ENCODE data around the gene GRM7.

Gene GRM7

DNA sequence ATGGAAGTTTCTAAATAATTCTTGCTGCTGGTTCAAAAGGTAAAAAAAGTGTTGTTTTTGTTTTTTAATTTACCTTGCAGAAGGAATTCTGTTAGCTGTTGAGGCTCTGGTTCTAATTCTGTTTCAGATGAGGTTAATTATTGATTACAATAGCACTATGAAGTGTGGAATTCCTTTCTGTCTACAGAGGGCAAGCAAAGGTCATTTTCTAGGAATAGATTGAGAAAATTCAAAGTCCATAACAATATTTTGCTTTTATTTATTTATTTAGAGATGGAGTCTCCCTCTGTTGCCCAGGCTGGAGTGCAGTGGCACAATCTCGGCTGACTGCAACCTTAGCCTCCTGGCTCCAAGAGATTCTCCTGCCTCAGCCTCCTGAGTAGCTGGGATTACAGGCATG, 789.6 kb downstream of the GRM7 start:
- Histone ChIP-seq H3K27ac (no peak overlapping the region), H3K4me3 (ENCODE audit: low read depth in 1 of 2, low read length in 1 of 2) (no peak overlapping the region), H3K36me3 (no peaks in the 10 kb centered on the region), H3K27me3 (no peaks in the 10 kb centered on the region), H3K4me1 (ENCODE audit: control insufficient read depth in 1 of 2, insufficient read depth in 1 of 2, low read depth in 1 of 2, low read length in 1 of 2) (no peaks in the 10 kb centered on the region), H3K9me3 (no peaks in the 10 kb centered on the region)
- TF ChIP-seq, protein P1, sequence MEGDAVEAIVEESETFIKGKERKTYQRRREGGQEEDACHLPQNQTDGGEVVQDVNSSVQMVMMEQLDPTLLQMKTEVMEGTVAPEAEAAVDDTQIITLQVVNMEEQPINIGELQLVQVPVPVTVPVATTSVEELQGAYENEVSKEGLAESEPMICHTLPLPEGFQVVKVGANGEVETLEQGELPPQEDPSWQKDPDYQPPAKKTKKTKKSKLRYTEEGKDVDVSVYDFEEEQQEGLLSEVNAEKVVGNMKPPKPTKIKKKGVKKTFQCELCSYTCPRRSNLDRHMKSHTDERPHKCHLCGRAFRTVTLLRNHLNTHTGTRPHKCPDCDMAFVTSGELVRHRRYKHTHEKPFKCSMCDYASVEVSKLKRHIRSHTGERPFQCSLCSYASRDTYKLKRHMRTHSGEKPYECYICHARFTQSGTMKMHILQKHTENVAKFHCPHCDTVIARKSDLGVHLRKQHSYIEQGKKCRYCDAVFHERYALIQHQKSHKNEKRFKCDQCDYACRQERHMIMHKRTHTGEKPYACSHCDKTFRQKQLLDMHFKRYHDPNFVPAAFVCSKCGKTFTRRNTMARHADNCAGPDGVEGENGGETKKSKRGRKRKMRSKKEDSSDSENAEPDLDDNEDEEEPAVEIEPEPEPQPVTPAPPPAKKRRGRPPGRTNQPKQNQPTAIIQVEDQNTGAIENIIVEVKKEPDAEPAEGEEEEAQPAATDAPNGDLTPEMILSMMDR (IDR thresholded peaks at IDR 0.05) = no peak

- no peaks in the 10 kb centered on the region for H3K4me1 ChIP-seq (ENCODE audit: control insufficient read depth in 1 of 2, insufficient read depth in 1 of 2, low read depth in 1 of 2, low read length in 1 of 2)
- no peak overlapping the region for H3K4me3 ChIP-seq (ENCODE audit: low read depth in 1 of 2, low read length in 1 of 2)
- H3K36me3 ChIP-seq = no peaks in the 10 kb centered on the region
- TF ChIP-seq, protein P1 (IDR thresholded peaks at IDR 0.05) = no peak
- H3K27me3 ChIP-seq = no peaks in the 10 kb centered on the region
- no peak overlapping the region for H3K27ac ChIP-seq
- H3K9me3 ChIP-seq = no peaks in the 10 kb centered on the region
Measured at GRCh38 chr3:7651274-7651673, 790.4 kb downstream of the GRM7 start.

DNA sequence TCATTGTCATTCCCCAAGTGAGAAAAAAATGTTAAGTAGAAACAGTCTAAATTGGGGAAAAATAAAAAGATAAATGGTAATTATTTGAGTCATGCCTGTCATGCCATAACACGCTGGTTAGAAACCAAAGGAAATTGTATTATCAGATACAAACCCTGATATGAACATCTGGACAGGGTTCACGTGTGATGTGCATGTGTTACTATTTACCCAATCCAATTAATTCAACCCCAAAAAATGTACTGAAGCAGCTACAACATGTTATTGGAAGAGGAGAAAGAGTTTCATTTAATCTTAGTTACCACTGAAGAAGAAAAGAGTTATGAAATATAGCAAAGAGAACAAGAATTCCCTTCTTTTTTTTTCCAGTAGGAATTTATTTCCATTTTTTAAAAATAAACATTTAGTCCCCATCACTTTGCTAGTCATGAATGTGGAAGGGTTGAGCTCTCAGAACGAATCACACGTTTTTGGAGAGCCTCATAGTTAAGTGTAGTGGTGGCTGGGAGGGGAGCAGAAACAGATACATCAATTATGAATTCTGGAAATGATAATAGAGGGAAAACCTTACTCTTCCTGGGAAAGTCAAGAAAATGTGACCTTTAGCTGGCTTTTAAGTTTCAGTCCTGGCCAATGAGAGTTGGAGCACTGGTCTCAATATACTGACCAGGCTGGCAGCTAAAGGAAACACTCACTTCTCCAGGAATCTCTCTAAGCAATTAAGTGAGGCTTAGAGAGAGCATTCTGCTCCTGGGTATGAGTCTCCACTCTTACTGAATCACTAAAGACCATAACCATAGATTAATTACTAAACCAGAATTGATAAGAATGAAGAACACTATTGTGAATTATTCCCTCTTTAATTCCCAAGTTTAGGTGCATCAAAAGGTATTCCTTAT, 796.5 kb downstream of the GRM7 start:
- Histone ChIP-seq H3K27ac (no peak overlapping the region), H3K4me3 (ENCODE audit: low read depth in 1 of 2, low read length in 1 of 2) (no peak overlapping the region), H3K36me3 (no peaks in the 10 kb centered on the region), H3K27me3 (no peaks in the 10 kb centered on the region), H3K9me3 (no peaks in the 10 kb centered on the region), H3K4me1 (ENCODE audit: control insufficient read depth in 1 of 2, insufficient read depth in 1 of 2, low read depth in 1 of 2, low read length in 1 of 2) (no peaks in the 10 kb centered on the region)
- TF ChIP-seq, protein P1 (IDR thresholded peaks at IDR 0.05) = no peak

GRCh38 chr3:7658294-7658693, 797.4 kb downstream of the GRM7 start:
- Histone ChIP-seq H3K4me3 (ENCODE audit: low read depth in 1 of 2, low read length in 1 of 2) (no peak overlapping the region), H3K27me3 (no peaks in the 10 kb centered on the region), H3K36me3 (no peaks in the 10 kb centered on the region), H3K4me1 (ENCODE audit: control insufficient read depth in 1 of 2, insufficient read depth in 1 of 2, low read depth in 1 of 2, low read length in 1 of 2) (no peaks in the 10 kb centered on the region), H3K9me3 (no peaks in the 10 kb centered on the region), H3K27ac (no peak overlapping the region)
- TF ChIP-seq, protein P1 (IDR thresholded peaks at IDR 0.05) = no peak

GRCh38 chr3:7659079-7659478, 798.2 kb downstream of the GRM7 start:
- H3K4me1 ChIP-seq (ENCODE audit: control insufficient read depth in 1 of 2, insufficient read depth in 1 of 2, low read depth in 1 of 2, low read length in 1 of 2) = no peaks in the 10 kb centered on the region
- H3K4me3 ChIP-seq (ENCODE audit: low read depth in 1 of 2, low read length in 1 of 2) = no peak overlapping the region
- H3K36me3 ChIP-seq = no peaks in the 10 kb centered on the region
- H3K27ac ChIP-seq = no peak overlapping the region
- H3K9me3 ChIP-seq = no peaks in the 10 kb centered on the region
- H3K27me3 ChIP-seq = no peaks in the 10 kb centered on the region
- TF ChIP-seq, protein P1 (IDR thresholded peaks at IDR 0.05) = no peak

Measured in neutrophil (primary cell).